Measurements from ENCODE around the gene GRIN1. TPM values are rescaled to one million over a fixed set of nuclear protein-coding genes. Genes with fewer than 3 reads are reported as not detected.

Gene GRIN1
- total RNA-seq, 1 experiment from 2014 or later = 0.52 TPM

GRCh38 chr9:137146527-137146918 is 7.6 kb downstream of the GRIN1 start:
- ChIA-PET POLR2A (ENCODE audit: low non-redundant PET) (no interaction called here), CTCF (no interaction called here)
- no TSS peak for BruUV-seq (replicated peaks)
- intact Hi-C loops (cut with micrococcal nuclease; ENCODE audit: unreplicated experiment) = no loop called here
- DNase-seq (ENCODE audit: low spot score) = no peak
- Histone ChIP-seq H3K36me3 (ENCODE audit: insufficient read depth, low read length, poor library complexity, severe bottlenecking) (no peaks in the 10 kb centered on the region), H3K4me1 (ENCODE audit: insufficient read depth, low read length, poor library complexity, severe bottlenecking) (peaks cover 5% of the 10 kb centered on the region), H3K27me3 (replicated peaks; ENCODE audit: insufficient read depth, low read depth, low read length, poor library complexity) (peaks cover 31% of the 10 kb centered on the region), H3K9me3 (ENCODE audit: low read depth, low read length, poor library complexity, severe bottlenecking) (no peaks in the 10 kb centered on the region), H3K4me3 (ENCODE audit: low read depth, low read length, poor library complexity, severe bottlenecking) (no peak overlapping the region), H3K27ac (ENCODE audit: low read depth, low read length, poor library complexity, severe bottlenecking) (no peak overlapping the region)
- TF ChIP-seq EZH2 (IDR thresholded peaks at IDR 0.05; ENCODE audit: borderline replicate concordance, low read depth, low read length, poor library complexity, severe bottlenecking) = no peak
- TF ChIP-seq CTCF (conservative IDR thresholded peaks at IDR 0.05; ENCODE audit: low read depth, low read length) = no peak

- BruUV-seq (replicated peaks) = no TSS peak
- ChIA-PET POLR2A (ENCODE audit: low non-redundant PET) (no interaction called here), CTCF (no interaction called here)
- H3K9me3 ChIP-seq (ENCODE audit: low read depth, low read length, poor library complexity, severe bottlenecking) = no peaks in the 10 kb centered on the region
- H3K27ac ChIP-seq (ENCODE audit: low read depth, low read length, poor library complexity, severe bottlenecking) = no peak overlapping the region
- intact Hi-C loops (cut with micrococcal nuclease; ENCODE audit: unreplicated experiment) = no loop called here
- H3K27me3 ChIP-seq (replicated peaks; ENCODE audit: insufficient read depth, low read depth, low read length, poor library complexity) = peaks cover 24% of the 10 kb centered on the region
- no peak overlapping the region for H3K4me3 ChIP-seq (ENCODE audit: low read depth, low read length, poor library complexity, severe bottlenecking)
- no peaks in the 10 kb centered on the region for H3K36me3 ChIP-seq (ENCODE audit: insufficient read depth, low read length, poor library complexity, severe bottlenecking)
- no peak for DNase-seq (ENCODE audit: low spot score)
- peaks cover 5% of the 10 kb centered on the region for H3K4me1 ChIP-seq (ENCODE audit: insufficient read depth, low read length, poor library complexity, severe bottlenecking)
- no peak for TF ChIP-seq CTCF (conservative IDR thresholded peaks at IDR 0.05; ENCODE audit: low read depth, low read length)
- TF ChIP-seq EZH2 (IDR thresholded peaks at IDR 0.05; ENCODE audit: borderline replicate concordance, low read depth, low read length, poor library complexity, severe bottlenecking) = no peak
Measured at GRCh38 chr9:137147091-137147792, 8.3 kb downstream of the GRIN1 start.

- ChIA-PET CTCF (no interaction called here), POLR2A (ENCODE audit: low non-redundant PET) (no interaction called here)
- Histone ChIP-seq H3K4me3 (ENCODE audit: low read depth, low read length, poor library complexity, severe bottlenecking) (no peak overlapping the region), H3K36me3 (ENCODE audit: insufficient read depth, low read length, poor library complexity, severe bottlenecking) (no peaks in the 10 kb centered on the region), H3K9me3 (ENCODE audit: low read depth, low read length, poor library complexity, severe bottlenecking) (no peaks in the 10 kb centered on the region), H3K27ac (ENCODE audit: low read depth, low read length, poor library complexity, severe bottlenecking) (no peak overlapping the region), H3K4me1 (ENCODE audit: insufficient read depth, low read length, poor library complexity, severe bottlenecking) (peaks cover 5% of the 10 kb centered on the region), H3K27me3 (replicated peaks; ENCODE audit: insufficient read depth, low read depth, low read length, poor library complexity) (peaks cover 19% of the 10 kb centered on the region)
- intact Hi-C loops (cut with micrococcal nuclease; ENCODE audit: unreplicated experiment) = no loop called here
- BruUV-seq (replicated peaks) = no TSS peak
- TF ChIP-seq EZH2 (IDR thresholded peaks at IDR 0.05; ENCODE audit: borderline replicate concordance, low read depth, low read length, poor library complexity, severe bottlenecking) = no peak
- no peak for TF ChIP-seq CTCF (conservative IDR thresholded peaks at IDR 0.05; ENCODE audit: low read depth, low read length)
- no peak for DNase-seq (ENCODE audit: low spot score)
Measured at GRCh38 chr9:137147793-137148160, 8.8 kb downstream of the GRIN1 start.

Data from A673 (cell line).